Right renal pelvis (tissue), 4 donors: ENCODE measurements around the gene DNTT. TPM values are rescaled to one million over a fixed set of nuclear protein-coding genes. Genes with fewer than 3 reads are reported as not detected.

Source experiments
- DNase-seq, 4 donors: peaks; one replicate each; pipeline ENCODE4 v3.0.0-alpha.2; 2013; ENCODE audit warnings: low read depth in 4 of 4, low spot score in 3 of 4, missing footprints in 1 of 4
- polyA plus RNA-seq, 4 donors: library from polyadenylated mRNA; unstranded; fragments of 120-200 nt; gene quantifications; one replicate each; pipeline ENCODE4 v1.2.1, GENCODE V29; 2013; ENCODE audit not compliant: insufficient read length in 4 of 4

Gene DNTT
- under 1 TPM; 0.12 to 0.30 (median 0.18) TPM for polyA plus RNA-seq

- no peak for DNase-seq
Measured at GRCh38 chr10:96304230-96304629, at the start of gene DNTT. Gene DNTT (plus strand): TSS chr10:96304434. CDS start chr10:96304498, 64 bp downstream.

- no peak for DNase-seq
Measured at GRCh38 chr10:96254976-96255375, 49.3 kb upstream of the DNTT start.

GRCh38 chr10:96255549-96256333, 48.5 kb upstream of the DNTT start:
- no peak for DNase-seq

- DNase-seq, result no peak
Measured at GRCh38 chr10:96257944-96258343, 46.3 kb upstream of the DNTT start.

GRCh38 chr10:96259150-96259549, 45.1 kb upstream of the DNTT start:
- DNase-seq, result no peak

- DNase-seq, result no peak
Measured at GRCh38 chr10:96260014-96260413, 44.2 kb upstream of the DNTT start.

GRCh38 chr10:96261132-96261531, 43.1 kb upstream of the DNTT start:
- DNase-seq, result no peak

- no peak for DNase-seq
Measured at GRCh38 chr10:96261930-96262329, 42.3 kb upstream of the DNTT start.

GRCh38 chr10:96263176-96263575, 41.1 kb upstream of the DNTT start:
- no peak for DNase-seq

GRCh38 chr10:96263669-96264068, 40.6 kb upstream of the DNTT start:
- DNase-seq, result no peak

GRCh38 chr10:96264938-96265337, 39.3 kb upstream of the DNTT start:
- no peak for DNase-seq

GRCh38 chr10:96266118-96266770, 38.0 kb upstream of the DNTT start:
- DNase-seq, result no peak

GRCh38 chr10:96267234-96267705, 37.0 kb upstream of the DNTT start:
- no peak for DNase-seq

GRCh38 chr10:96268341-96268909, 35.8 kb upstream of the DNTT start:
- DNase-seq, result no peak

GRCh38 chr10:96269438-96270300, 34.6 kb upstream of the DNTT start:
- no peak for DNase-seq

GRCh38 chr10:96270571-96270970, 33.7 kb upstream of the DNTT start:
- no peak for DNase-seq

- peak in 1 of 4 donors; percentile 47 for DNase-seq
Measured at GRCh38 chr10:96271016-96271815, 33.0 kb upstream of the DNTT start, which contains the start of gene BLNK. Gene BLNK (minus strand): TSS chr10:96271569. CDS start chr10:96271398, 171 bp downstream.

- DNase-seq, result no peak
Measured at GRCh38 chr10:96272316-96273280, 31.6 kb upstream of the DNTT start.
